ENCODE data around the gene NEU4.

DNA sequence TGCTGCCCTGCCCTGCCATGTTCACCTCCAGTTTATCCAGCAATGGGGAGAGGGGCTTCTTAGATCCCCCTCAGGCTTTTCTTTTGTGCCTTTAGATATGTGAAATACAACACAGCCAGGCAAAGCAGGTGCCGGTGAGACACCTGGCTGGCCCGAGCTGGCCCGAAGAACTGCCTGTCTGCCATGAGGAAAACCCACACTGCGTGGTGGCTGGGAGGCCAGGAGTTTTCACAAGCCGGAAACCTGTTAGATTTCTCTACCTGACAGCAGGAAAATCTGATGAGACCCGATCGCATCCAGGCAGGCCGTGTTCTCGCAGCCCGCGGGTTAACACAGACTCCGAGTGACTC lies 38.1 kb upstream of the NEU4 start:
- TF ChIP-seq MXI1 (IDR thresholded peaks at IDR 0.05; ENCODE audit: borderline replicate concordance, low read depth, low read length) = no peak
- TF ChIP-seq CTCF (conservative IDR thresholded peaks at IDR 0.05; ENCODE audit: low read depth, low read length) = no peak
